HG03060 (cell line): ENCODE data around the gene LYSMD2.
"Not testable (repeated sequence)": the region's sequence is repeated elsewhere in the genome, so short reads cannot be mapped to it uniquely, and the experiment has no call there.

ENCODE experiments used
- ATAC-seq: cut with Tn5 transposase; IDR thresholded peaks from one replicate; pipeline ENCODE4 v1.9.1; 2021; ENCODE audit warnings: low read depth, moderate number of reproducible peaks; ENCODE audit not compliant: unreplicated experiment

Gene LYSMD2, protein sequence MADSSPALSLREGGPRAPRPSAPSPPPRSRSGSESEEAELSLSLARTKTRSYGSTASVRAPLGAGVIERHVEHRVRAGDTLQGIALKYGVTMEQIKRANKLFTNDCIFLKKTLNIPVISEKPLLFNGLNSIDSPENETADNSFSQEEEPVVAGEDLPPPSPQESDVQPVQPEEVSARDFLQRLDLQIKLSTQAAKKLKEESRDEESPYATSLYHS

DNA sequence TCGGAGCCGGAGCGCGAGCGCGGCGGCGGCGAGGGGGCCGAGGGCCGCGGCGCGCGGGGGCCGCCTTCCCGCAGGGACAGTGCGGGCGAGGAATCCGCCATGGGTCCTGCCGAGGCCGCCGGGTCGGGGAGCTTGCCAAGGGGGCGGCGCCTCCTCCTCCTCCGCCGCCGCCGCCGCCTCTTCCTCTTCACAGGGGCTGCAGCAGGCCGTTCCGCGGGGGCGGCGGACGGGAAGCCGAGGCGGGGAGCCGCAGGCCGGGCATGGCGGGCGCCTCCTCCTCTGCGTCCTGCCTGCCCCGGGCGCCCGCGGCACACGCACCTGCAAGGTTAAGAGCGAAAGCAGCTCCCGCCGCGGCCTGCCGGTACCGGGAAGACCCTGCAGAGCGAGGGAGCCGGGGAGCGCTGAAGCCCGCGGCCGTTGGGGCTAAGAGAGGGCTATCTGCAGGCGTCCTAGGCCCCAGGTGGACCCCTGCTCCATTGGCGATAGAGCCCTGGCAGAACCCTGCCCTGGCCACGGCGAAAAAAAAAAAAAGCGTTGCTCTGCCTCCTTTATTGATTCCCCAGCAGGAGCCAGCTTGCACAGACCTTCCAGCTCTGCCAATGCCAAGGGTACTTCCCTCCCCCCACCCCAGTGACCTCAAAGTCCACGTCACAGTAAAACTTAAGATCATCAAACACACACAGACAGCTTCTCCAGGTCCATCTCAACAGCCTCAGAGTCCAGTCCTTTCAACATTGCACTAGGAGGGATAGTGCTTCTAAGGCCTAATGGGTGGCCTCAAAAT, at the start of gene LYSMD2:
TSS of gene LYSMD2 (minus strand) at position 134 of the 784 bp plus-strand sequence. CDS start at position 101, 33 bp downstream.
- ATAC-seq = no peak

DNA sequence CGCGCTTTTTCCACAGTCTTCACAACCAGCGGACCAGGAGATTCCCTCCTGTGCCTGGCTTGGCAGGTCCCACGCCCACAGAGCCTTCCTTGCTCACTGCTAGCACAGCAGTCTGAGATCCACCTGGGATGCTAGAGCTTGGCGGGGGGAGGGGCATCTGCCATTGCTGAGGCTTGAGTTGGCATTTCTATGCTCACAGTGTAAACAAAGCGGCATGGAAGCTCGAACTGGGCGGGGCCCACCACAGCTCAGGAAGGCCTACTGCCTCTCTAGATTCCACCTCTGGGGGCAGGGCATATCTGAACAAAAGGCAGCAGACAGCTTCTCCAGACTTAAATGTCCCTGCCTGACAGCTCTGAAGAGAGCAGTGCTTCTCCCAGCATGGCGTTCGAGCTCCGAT, 49.7 kb upstream of the LYSMD2 start:
- ATAC-seq = not testable (repeated sequence)

DNA sequence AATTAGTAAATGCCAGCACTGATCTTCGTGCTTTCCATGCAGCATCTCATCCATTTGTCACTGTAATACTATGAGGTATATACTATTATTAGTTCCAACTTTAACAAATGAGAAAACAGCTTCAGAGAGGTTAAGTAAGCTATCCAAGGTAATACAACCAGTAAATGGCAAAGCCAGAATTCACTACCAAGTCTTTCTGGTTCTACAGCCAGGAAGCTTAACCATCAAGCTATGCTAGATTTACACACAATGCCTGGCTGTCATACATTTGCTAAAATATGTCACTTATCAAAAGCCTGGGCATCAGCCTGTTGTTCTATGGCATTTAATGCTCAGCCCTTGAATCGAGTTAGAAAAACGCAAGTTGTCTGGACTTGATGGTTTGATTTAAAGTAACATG, 46.5 kb upstream of the LYSMD2 start:
- ATAC-seq = no peak

DNA sequence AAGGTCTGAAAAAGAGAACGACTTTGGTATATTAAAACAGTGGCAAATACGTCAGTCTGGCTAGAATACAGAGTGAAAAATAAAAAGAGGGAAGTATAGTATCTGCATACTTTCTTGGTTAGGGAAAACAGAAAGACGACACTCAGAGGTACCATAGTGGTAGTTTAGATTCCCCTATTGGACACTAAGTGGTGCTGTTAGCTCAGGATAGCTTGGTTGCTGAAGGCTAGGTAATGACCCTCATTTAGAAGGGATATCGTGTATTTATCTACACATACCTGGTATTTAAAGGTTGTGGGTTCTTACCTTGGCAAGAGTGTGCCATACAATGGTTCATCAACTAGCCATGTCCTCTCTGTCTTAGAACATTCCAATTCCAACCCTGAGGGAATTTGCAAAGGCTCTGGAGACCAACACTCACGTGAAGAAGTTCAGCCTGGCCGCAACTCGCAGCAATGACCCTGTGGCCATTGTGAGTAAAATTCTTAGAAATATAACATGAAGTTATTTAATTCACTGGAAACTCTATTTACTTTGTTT, 45.0 kb upstream of the LYSMD2 start:
- ATAC-seq = no peak

DNA sequence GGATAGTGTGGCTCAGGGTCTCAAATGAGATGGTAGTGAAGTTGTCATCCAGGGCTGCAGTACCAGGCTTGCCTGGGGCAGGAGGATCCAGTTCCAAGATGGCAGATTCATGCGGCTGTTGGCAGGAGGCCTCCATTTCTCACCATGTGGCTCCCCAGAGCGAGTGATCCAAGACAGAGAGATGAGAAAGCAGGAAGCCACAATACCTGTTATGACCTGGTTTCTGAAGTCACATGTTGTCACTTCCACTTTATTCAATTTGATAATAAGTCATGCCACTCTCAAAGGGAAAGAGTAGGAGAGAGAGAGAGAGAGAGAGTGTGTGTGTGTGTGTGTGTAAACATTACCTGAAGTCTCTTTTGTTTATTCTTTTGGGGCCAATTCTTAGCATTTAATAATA, 44.1 kb upstream of the LYSMD2 start:
- no peak for ATAC-seq

DNA sequence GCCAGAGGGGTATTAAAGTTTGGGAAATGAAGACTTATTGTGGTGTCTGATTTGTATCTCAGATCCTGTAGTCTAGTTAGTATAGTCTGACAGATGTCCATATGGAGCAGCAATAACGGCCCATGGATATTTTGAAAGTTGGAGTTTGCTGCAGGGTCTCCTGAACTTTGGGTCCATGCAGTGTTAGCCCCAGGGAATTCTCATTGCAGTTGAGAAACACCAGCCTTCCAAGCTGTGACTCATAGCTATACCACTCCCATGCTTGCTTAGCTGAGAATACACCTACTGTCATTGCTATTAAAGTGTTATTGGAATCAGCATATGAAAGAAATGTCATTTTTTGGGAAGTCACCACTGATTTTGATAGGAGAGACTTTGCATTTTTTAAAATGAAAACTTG, 43.2 kb upstream of the LYSMD2 start:
- ATAC-seq = no peak

DNA sequence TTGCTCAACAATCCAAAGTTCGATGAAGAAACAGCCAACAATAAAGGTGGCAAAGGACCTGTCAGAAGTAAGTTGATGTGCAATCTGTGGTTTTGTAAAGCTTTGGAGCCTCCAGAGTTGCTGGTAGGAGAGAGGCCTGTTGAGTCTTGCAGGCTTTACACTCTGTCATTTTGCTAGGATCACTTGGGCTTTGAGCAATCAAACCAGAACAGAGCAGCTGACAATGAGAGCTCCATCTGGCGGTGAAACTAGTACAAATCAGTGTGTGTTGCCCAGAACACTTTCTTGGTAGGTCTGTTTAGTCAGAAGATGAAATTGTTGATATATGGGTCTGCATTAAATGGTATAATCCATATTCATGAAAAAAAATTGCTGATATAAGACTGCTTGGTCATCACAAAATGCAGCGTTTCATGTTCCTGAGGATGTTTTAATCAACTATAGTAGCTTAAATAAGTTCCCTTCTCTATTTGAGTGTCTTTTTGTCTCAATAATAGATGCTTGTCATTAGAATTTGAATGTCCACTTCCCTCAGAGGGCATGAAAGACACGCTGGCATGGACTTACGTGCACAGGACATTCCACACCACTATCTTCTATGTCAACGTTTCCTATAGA, 39.6 kb upstream of the LYSMD2 start:
- ATAC-seq = no peak

DNA sequence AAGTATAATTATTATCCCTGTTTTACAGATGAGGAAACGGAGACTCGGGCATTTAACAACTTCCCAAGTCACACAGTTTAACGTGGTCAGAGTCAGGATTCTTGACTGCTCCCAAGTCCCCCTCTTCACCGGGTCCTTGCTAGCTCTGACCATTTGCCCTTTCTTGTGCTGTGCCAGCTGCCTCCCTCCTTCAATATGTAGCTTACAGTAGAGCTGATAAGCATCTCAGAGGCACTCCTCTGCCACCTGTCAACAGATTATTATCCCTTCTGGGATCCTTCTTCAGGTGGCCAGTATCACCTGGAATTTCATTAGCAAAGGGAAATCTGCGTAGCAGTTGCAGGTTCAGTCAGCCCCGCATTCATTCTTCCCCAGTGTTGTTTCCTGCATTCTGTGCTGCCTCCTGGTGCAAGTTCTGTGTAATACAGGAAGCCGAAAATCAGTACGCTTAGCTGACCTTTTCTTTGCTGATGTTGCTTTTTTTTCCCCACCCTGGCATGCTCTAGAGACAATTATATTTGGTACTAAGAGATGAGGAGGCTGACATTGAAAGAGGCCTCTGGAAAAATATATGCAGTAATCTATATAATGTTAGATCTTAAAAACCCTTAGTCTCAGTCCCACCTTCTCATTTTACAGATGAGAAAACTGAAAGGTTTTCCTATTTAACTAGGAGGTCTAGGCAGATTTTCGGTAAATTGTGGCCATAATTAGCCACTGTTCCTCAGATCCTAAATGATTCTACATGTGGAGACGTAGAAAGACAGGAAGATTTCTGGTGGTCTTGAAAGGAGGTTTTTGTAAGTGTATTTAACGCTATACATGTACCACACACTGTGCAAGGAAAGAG, 38.7 kb upstream of the LYSMD2 start:
- ATAC-seq = no peak

DNA sequence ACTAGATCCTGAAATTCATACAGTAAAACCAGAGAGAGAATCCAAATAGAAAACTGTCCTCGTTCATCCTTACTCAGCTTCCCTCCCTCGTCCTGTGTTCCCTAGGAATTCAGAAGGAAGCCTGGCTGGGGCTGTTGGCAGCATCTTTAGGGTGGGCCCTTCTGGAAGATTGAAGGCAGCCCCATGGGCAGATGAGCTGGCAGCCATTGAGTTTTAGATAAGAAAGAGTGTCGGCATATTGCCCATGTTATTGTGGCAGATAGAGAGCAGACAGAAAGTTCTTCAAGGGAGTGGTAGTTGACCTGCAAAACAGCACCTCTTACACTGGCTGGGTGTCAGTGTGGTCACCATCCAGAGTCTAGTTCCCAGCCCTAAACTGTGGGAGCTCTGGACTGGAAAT, 37.5 kb upstream of the LYSMD2 start:
- ATAC-seq = no peak

DNA sequence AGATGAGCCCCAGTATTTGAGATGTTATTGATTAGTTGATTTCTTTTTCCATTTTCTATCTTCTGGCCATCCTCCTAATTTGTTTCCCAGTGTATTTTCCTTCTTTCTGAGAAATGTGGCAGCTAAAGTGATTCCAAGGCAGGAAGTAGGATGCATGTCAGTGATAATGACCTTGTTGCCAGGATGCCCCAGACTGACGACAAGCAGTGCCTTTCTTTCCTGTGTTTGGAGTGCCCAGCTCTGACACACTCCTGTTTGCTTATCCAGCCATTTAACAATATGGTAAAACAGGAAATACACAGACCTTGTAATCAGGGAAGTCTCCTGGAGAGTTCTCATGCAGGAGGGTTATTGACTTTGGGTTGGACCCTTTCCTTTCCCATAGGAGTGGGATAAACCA, 34.3 kb upstream of the LYSMD2 start:
- no peak for ATAC-seq

DNA sequence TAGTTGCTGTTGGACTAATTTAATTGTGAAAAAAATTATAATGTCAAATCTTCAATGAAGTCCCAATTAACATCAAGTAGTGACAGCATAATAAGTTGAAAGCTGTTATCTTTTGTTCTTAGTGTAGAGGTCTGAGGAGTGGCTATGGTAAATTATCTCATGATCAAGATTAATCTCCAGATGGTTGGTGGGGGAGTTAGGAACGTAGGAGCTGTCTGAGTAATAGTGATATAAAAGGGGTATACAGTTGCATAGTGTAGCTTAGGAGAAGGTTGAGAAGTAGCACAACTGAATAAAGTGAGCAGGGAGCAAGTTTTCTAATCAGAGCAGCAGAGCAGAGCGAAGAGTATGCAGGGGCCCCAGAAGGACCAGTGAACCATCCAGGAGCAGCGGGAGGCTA, 33.4 kb upstream of the LYSMD2 start:
- ATAC-seq = no peak

DNA sequence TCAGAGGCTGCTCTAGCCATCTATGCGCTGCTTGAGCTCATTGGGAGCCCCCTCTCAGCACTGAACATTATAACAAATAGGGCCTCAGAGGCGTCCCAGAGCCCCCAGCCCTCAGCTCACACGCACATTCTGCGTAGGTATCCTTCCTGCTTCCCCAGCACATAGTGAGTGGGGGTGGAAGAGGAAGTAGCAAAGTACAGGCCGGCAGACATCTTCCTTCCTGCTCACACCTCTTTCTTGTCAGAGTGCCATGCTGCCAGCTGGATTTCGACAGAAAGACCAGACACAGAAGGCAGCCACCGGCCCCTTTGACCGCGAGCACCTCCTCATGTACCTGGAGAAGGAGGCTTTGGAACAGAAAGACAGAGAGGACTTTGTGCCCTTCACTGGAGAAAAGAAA, 30.6 kb upstream of the LYSMD2 start:
- ATAC-seq = no peak

DNA sequence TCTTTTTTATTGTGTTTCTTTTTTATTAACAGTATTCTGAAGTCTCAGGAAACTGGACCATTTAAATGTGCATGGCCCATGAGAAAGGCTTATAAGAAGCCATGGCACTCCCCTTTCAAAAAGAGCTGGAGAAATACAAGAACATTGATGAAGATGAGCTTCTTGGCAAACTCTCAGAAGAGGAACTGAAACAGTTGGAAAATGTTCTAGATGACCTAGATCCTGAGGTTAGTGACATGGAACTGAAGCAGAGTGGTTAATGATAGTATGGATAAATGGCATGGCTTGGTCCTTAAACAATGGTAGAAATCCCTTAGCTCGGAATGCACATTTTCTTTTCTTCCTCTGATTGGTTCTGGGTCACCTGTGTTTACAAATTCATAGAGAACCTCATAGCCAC, 28.9 kb upstream of the LYSMD2 start:
- no peak for ATAC-seq

DNA sequence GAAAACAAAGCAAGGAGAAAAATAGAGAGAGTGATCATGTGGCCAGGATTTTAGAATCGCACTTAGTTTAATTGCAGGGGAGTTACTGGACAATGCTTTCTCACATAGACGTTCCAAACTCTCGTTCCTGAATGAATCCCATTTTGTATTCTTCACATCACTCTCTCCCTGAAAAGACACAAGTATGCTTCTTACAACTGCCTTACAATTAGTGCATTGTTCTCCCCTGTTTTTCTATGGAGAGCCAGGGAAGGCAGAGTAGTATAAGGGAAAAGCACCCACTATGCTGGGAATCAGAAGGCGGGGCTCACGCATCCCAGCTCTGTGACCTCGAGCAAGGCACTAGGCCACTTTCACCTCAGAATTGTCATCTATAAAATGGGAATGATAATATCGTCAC, 28.3 kb upstream of the LYSMD2 start:
- no peak for ATAC-seq

DNA sequence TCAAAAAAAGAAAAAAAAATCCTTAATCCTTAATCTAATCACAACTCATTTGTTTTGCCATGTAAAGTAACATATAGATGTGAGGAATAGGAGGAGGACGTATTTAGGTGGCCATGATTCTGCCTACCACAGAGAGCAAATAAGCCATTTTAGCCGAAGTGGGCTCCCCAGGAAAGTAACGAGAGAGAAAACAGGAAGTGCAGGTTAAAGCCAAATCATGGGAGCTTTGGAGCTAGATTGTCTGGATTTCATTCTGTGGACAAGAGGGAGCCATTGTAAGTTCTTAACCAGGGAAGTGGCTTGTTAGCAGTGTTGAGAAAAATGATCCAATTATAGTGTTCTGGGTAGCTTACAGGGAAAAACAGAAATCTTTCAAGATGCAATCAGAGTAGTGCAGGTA, 23.4 kb upstream of the LYSMD2 start:
- no peak for ATAC-seq

DNA sequence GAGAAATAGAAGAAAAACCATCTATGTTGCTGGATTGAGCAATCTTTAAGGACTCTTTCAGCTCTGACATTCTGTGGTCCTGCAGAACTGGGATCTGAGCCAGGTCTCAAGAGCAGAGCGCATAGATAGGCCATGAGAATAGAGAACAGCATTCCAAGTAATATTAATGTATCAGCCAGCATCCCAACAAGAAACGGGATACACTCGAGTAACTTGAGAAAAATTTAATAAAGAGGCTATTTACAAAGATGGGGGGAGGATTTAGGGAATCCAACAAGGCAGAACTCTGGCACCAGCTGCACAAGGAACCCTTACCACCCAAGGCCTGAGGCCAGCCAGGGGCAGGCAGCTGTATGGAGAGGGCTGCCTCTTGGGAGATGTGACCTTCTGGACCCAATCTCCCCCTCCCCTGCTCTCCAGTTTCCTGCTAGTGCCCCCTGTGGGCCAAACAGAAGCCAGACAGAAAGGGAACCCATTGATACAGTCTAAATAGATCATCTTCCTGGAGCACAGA, 22.2 kb upstream of the LYSMD2 start:
- no peak for ATAC-seq

DNA sequence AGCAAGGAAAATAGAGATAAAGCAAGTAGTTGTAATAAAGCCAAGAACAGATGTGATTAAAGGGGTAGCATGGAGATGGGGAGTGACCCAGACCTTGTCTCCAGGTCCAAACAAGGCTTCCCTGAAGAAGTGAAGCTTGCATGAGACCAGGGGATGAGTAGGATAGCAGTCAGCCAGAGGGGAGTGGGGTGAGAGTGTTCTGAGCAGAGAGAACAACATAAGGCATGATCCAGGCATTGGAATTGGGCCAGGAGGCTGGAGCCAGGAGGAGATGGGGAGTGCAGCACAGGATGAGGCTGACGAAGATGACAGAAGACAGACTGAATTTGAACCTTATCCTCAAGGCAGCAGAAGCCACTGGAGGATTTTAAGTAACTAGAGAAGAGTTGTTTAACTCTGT, 21.2 kb upstream of the LYSMD2 start:
- no peak for ATAC-seq

DNA sequence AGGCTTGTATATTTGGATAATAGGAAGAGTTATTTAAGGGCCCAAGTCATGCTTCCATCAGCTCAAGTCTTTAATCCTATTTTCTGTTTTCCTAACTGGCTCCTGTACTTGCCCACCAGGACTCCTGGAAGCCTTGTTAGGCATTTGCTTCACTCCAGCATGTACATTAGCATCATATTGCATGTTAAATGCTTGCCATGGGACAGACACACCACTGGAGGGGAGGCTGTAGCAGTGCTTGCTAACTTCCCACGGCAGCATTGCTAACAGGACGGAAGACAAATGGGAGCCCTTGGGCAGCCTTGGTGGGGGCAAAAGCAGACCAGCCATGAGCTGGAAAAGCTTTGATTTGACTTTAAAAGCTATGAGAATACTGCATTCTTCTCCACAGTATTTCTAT, 20.0 kb upstream of the LYSMD2 start:
- ATAC-seq = no peak

DNA sequence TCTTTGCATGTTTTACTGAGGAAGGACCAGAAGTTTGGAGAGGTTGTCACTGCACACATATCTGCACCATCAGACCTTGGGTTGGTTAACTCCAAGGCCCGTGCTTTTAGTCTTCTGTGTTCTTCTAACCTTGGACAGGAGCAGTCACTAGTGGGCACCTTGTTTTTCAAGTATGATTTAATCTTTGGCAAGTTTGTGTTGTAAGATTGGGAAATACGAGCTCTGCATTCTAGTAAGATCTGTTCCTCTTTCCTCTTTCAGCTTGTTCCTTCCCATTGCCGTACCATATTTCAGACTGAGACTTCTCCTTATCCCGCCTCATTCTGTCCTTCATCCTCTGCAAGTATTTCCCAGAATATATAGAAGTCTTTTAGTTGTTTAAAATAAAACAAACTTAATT, 19.0 kb upstream of the LYSMD2 start:
- no peak for ATAC-seq

DNA sequence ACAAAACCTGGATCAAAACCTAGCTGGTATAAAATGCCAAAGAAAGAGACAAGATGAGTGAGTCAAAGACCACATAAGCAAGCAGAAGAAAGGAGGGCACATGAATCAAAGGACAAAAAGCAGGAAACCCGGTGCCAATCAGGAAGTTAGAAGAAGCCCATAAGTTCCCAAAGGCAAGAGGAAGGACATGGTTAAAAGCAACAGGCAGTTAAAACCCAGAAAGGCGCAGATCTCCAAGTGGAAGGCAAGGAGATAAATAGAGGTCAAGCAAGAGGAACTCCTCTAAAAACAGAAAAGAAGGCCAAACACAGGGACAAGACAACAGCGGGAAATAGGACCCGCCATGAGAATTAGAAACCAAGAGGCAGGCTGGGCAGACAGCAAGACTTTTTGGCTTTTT, 18.3 kb upstream of the LYSMD2 start:
- ATAC-seq = no peak

DNA sequence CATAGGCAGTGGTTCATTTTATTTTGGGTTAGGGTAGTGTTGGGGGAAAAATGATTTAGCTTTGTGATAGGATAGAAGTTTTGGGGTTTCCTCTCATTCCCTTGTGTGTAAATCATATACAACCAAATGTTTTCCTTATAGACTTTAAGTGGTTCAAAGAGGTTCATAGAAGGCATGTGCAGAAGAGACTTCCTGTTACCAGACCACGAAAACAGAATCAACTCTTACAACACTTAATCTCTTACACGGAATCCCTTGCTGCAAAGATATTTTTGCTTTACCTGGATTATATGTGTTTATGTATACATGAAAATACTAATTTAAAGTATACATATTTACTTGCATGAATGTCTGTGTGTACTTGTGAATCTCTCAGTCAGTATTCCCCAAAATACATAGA, 16.8 kb upstream of the LYSMD2 start:
- no peak for ATAC-seq
